Muscle layer of colon (tissue), 2 donors: ENCODE measurements around the gene VPS54.
A peak's percentile ranks its signal among the peaks of the same experiment; 100 is the strongest.

Experiments used
- H3K27ac ChIP-seq: one replicate; pipeline ENCODE4 v1.7.0; 2013; ENCODE audit warnings: low read depth, mild to moderate bottlenecking, low read length, moderate library complexity
- H3K27me3 ChIP-seq, 2 donors: one replicate each; pipeline ENCODE4 v1.7.0; 2013; ENCODE audit warnings: low read length in 2 of 2, mild to moderate bottlenecking in 2 of 2; ENCODE audit not compliant: insufficient read depth in 2 of 2, control insufficient read depth in 1 of 2
- H3K36me3 ChIP-seq: one replicate; pipeline ENCODE4 v1.7.0; 2013; ENCODE audit warnings: mild to moderate bottlenecking, low read length; ENCODE audit not compliant: insufficient read depth
- H3K4me1 ChIP-seq: one replicate; pipeline ENCODE4 v1.7.0; 2013; ENCODE audit warnings: mild to moderate bottlenecking, low read length; ENCODE audit not compliant: insufficient read depth
- H3K4me3 ChIP-seq, 2 donors: one replicate each; pipeline ENCODE4 v1.7.0; 2013; ENCODE audit warnings: low read length in 2 of 2, low read depth in 1 of 2, mild to moderate bottlenecking in 1 of 2, moderate library complexity in 1 of 2
- H3K9ac ChIP-seq: one replicate; pipeline ENCODE4 v1.7.0; 2013; ENCODE audit warnings: low read length
- H3K9me3 ChIP-seq: one replicate; pipeline ENCODE4 v1.7.0; 2013; ENCODE audit warnings: mild to moderate bottlenecking, low read length
- donor health status: abdominal sarcoma.
- donor health status: Adenocarcinoma of cecum.

VPS54 gene

GRCh38 chr2:64045938-64046337, 26.7 kb upstream of the VPS54 start:
- H3K36me3 ChIP-seq = no peaks in the 10 kb centered on the region
- no peak overlapping the region for H3K9ac ChIP-seq
- H3K4me1 ChIP-seq = peaks cover 4% of the 10 kb centered on the region
- H3K27ac ChIP-seq = no peak overlapping the region
- no peaks in the 10 kb centered on the region for H3K9me3 ChIP-seq
- H3K4me3 ChIP-seq = no peak overlapping the region
- H3K27me3 ChIP-seq = no peaks in the 10 kb centered on the region

GRCh38 chr2:64040161-64040560, 20.9 kb upstream of the VPS54 start:
- Histone ChIP-seq H3K4me3 (no peak overlapping the region), H3K9ac (no peak overlapping the region), H3K9me3 (no peaks in the 10 kb centered on the region), H3K4me1 (no peaks in the 10 kb centered on the region), H3K27me3 (no peaks in the 10 kb centered on the region), H3K27ac (no peak overlapping the region), H3K36me3 (no peaks in the 10 kb centered on the region)

GRCh38 chr2:64036034-64036705, 16.9 kb upstream of the VPS54 start:
- no peaks in the 10 kb centered on the region for H3K27me3 ChIP-seq
- H3K36me3 ChIP-seq = no peaks in the 10 kb centered on the region
- no peak overlapping the region for H3K9ac ChIP-seq
- no peaks in the 10 kb centered on the region for H3K4me1 ChIP-seq
- H3K4me3 ChIP-seq = no peak overlapping the region
- no peak overlapping the region for H3K27ac ChIP-seq
- no peaks in the 10 kb centered on the region for H3K9me3 ChIP-seq

DNA sequence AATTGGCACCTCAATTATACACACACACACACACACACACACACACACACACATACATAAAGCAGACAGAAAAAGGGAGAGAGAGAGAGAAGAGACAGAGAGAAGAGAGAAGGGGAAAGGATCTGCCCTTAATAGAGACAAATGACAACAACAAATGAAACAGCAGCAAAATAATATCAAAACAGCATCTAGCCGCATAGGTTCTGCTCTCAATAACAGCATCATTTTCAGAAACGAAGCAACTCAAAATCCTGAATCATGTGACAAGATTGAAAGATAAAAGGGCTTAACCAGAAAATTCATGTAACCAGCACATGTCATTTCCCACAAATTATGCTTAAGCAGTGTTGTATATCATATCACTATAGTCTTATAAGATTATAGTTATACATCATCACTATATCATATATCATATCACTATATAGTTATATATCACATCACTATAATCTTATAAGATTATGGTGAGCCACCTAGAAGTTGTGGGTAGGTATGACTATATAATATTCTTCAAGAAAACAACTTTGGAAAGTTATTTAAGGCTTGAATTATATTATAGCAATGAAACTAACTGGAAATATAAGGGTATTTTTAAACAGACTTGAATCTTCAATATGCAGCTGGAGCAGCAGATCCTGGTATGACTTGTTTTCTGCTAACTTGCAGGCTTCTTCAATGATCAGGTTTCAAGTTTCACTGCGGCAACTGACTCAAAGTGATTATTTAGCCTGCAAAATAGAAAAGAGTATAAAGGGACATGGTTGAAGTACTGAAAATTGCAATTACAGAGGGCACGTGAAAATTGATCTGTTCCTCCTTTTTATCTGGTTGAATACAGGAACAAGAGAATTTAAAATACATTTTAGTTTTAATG, 16.1 kb upstream of the VPS54 start:
- H3K4me3 ChIP-seq = peak overlapping the region in 1 of 2 donors; percentile 13
- H3K27ac ChIP-seq = no peak overlapping the region
- no peak overlapping the region for H3K9ac ChIP-seq
- H3K4me1 ChIP-seq = no peaks in the 10 kb centered on the region
- H3K9me3 ChIP-seq = no peaks in the 10 kb centered on the region
- no peaks in the 10 kb centered on the region for H3K36me3 ChIP-seq
- no peaks in the 10 kb centered on the region for H3K27me3 ChIP-seq

- Histone ChIP-seq H3K27ac (no peak overlapping the region), H3K9me3 (no peaks in the 10 kb centered on the region), H3K27me3 (no peaks in the 10 kb centered on the region), H3K4me1 (no peaks in the 10 kb centered on the region), H3K9ac (no peak overlapping the region), H3K36me3 (no peaks in the 10 kb centered on the region), H3K4me3 (no peak overlapping the region)
These were observed 10.0 kb upstream of the VPS54 start for GRCh38 chr2:64029116-64029665.

GRCh38 chr2:64025741-64026140, 6.5 kb upstream of the VPS54 start:
- Histone ChIP-seq H3K4me1 (no peaks in the 10 kb centered on the region), H3K4me3 (no peak overlapping the region), H3K9ac (no peak overlapping the region), H3K27ac (no peak overlapping the region), H3K27me3 (no peaks in the 10 kb centered on the region), H3K9me3 (no peaks in the 10 kb centered on the region), H3K36me3 (no peaks in the 10 kb centered on the region)

- no peaks in the 10 kb centered on the region for H3K9me3 ChIP-seq
- H3K27me3 ChIP-seq = no peaks in the 10 kb centered on the region
- no peak overlapping the region for H3K27ac ChIP-seq
- peaks cover 11% of the 10 kb centered on the region for H3K4me1 ChIP-seq
- H3K36me3 ChIP-seq = no peaks in the 10 kb centered on the region
- H3K9ac ChIP-seq = no peak overlapping the region
- no peak overlapping the region for H3K4me3 ChIP-seq
These were observed 5.2 kb upstream of the VPS54 start for GRCh38 chr2:64024259-64024949.

- Histone ChIP-seq H3K27me3 (no peaks in the 10 kb centered on the region), H3K4me3 (no peak overlapping the region), H3K27ac (no peak overlapping the region), H3K9ac (no peak overlapping the region), H3K4me1 (peaks cover 11% of the 10 kb centered on the region), H3K9me3 (no peaks in the 10 kb centered on the region), H3K36me3 (no peaks in the 10 kb centered on the region)
These were observed 4.4 kb upstream of the VPS54 start for GRCh38 chr2:64023485-64024258.

DNA sequence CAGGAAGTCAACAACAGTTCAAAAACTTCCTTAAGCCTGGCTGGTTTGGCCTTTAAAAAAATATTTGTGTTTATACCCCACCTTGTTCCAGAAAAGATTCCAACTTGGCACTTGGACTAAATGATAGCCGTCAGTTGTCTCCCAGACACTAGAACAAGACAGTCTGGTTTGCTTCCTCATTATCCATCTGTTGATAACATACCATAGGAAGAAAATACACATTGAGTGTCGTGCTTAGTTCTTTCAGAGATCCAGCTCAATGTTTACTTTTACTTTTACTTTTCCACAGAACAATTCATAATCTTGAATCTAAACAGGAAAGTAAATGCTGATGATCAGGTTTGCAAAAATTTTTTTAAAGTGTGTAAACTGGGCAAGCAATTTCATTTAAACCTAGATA, 2.4 kb upstream of the VPS54 start:
- Histone ChIP-seq H3K9ac (no peak overlapping the region), H3K36me3 (no peaks in the 10 kb centered on the region), H3K27ac (no peak overlapping the region), H3K9me3 (no peaks in the 10 kb centered on the region), H3K27me3 (no peaks in the 10 kb centered on the region), H3K4me1 (peaks cover 21% of the 10 kb centered on the region), H3K4me3 (no peak overlapping the region)

DNA sequence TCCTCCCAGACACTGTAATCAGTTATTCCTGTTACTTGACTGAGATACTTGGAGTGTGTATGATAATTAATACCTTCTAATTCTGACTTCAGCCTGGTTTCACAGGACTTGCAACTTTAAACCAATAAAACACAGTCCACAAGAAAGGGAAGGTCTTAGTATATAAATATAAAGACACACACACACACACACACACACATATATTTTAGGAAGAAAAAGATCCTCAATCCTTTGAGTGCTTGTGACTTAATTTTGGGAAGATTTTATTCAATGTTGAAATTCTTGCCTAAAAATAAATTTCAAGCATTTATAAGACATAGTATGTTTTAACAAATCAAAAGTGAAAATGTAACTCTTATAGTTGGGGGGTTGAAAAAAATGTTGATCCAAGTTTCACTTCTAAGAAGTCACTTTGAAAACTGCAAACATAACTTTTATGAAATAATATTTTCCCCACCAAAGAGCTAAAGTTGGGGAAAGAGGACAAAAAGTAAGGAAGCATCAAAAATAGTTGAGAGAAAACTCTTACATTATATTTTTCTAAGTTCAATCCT, 824 bp upstream of the VPS54 start:
- Histone ChIP-seq H3K27ac (peak overlapping the region; percentile 85), H3K27me3 (no peaks in the 10 kb centered on the region), H3K9ac (peak overlapping the region; percentile 73), H3K9me3 (no peaks in the 10 kb centered on the region), H3K4me3 (peak overlapping the region in 1 of 2 donors; percentile 72), H3K36me3 (no peaks in the 10 kb centered on the region), H3K4me1 (peaks cover 30% of the 10 kb centered on the region)
